ENCODE measurements around the gene PDGFC.

PDGFC gene

GRCh38 chr4:156966836-156967235 is 4.8 kb downstream of the PDGFC start:
- TF ChIP-seq, protein P1, sequence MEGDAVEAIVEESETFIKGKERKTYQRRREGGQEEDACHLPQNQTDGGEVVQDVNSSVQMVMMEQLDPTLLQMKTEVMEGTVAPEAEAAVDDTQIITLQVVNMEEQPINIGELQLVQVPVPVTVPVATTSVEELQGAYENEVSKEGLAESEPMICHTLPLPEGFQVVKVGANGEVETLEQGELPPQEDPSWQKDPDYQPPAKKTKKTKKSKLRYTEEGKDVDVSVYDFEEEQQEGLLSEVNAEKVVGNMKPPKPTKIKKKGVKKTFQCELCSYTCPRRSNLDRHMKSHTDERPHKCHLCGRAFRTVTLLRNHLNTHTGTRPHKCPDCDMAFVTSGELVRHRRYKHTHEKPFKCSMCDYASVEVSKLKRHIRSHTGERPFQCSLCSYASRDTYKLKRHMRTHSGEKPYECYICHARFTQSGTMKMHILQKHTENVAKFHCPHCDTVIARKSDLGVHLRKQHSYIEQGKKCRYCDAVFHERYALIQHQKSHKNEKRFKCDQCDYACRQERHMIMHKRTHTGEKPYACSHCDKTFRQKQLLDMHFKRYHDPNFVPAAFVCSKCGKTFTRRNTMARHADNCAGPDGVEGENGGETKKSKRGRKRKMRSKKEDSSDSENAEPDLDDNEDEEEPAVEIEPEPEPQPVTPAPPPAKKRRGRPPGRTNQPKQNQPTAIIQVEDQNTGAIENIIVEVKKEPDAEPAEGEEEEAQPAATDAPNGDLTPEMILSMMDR (IDR thresholded peaks at IDR 0.05; ENCODE audit: low read depth, low read length), result no peak
- no peak overlapping the region for H3K4me3 ChIP-seq (ENCODE audit: low read depth, low read length)

DNA sequence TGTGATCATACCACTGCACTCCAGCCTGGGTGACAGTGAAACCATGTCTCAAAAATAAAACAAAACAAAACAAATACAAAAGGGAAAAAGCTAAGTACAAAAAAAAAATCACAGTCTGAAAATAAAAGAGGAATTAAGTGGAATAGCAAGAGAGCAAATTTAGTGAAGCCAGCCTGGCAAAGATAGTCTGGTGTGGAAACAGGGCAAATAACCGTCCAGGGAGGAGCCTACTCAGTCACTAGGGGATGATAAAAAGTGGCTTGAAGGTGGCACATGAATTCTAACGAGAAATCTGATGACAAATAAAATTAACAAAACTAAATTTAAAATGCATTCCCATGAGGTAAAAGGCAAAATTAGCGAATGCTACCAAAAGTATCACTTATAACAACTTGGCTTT is 8.2 kb downstream of the PDGFC start:
- TF ChIP-seq, protein P1 (IDR thresholded peaks at IDR 0.05; ENCODE audit: low read depth, low read length), result no peak
- no peak overlapping the region for H3K4me3 ChIP-seq (ENCODE audit: low read depth, low read length)

- TF ChIP-seq, protein P1 (IDR thresholded peaks at IDR 0.05; ENCODE audit: low read depth, low read length), result no peak
- no peak overlapping the region for H3K4me3 ChIP-seq (ENCODE audit: low read depth, low read length)
Observed at GRCh38 chr4:156962528-156962974, 9.0 kb downstream of the PDGFC start.

- TF ChIP-seq, protein P1 (IDR thresholded peaks at IDR 0.05; ENCODE audit: low read depth, low read length), result no peak
- H3K4me3 ChIP-seq (ENCODE audit: low read depth, low read length), result no peak overlapping the region
Observed at GRCh38 chr4:156962058-156962358, 9.6 kb downstream of the PDGFC start.

GRCh38 chr4:156961196-156962057 is 10.2 kb downstream of the PDGFC start:
- TF ChIP-seq, protein P1 (IDR thresholded peaks at IDR 0.05; ENCODE audit: low read depth, low read length), result no peak
- H3K4me3 ChIP-seq (ENCODE audit: low read depth, low read length), result no peak overlapping the region

- H3K4me3 ChIP-seq (ENCODE audit: low read depth, low read length), result no peak overlapping the region
- TF ChIP-seq, protein P1 (IDR thresholded peaks at IDR 0.05; ENCODE audit: low read depth, low read length), result no peak
Observed at GRCh38 chr4:156959298-156959702, 12.3 kb downstream of the PDGFC start.

GRCh38 chr4:156958276-156959074 is 13.1 kb downstream of the PDGFC start:
- TF ChIP-seq, protein P1 (IDR thresholded peaks at IDR 0.05; ENCODE audit: low read depth, low read length), result no peak
- H3K4me3 ChIP-seq (ENCODE audit: low read depth, low read length), result no peak overlapping the region
